Suprapubic skin (tissue), 4 donors: ENCODE data around the gene CYP3A5.

Experiments
- CTCF ChIP-seq, 2 donors: fragments of 200-600 bp in 1 of 2; fragments of 450-650 bp in 1 of 2; sonication (generic) in 1 of 2; IDR thresholded peaks; one replicate each; pipeline ENCODE4 v1.5.1; 2016 to 2019; ENCODE audit warnings: antibody characterized with exemption in 2 of 2, mild to moderate bottlenecking in 1 of 2, moderate library complexity in 1 of 2
- POLR2A ChIP-seq, 2 donors: fragments of 450-650 bp; IDR thresholded peaks; one replicate each; pipeline ENCODE4 v1.6.1; 2017; ENCODE audit warnings: antibody characterized with exemption in 2 of 2, mild to moderate bottlenecking in 2 of 2, moderate library complexity in 2 of 2
- POLR2AphosphoS5 ChIP-seq, 3 donors: sonication (generic); formaldehyde crosslinking; IDR thresholded peaks; one replicate each; pipeline ENCODE4 v1.6.1; 2017; ENCODE audit warnings: antibody characterized with exemption in 3 of 3

DNA sequence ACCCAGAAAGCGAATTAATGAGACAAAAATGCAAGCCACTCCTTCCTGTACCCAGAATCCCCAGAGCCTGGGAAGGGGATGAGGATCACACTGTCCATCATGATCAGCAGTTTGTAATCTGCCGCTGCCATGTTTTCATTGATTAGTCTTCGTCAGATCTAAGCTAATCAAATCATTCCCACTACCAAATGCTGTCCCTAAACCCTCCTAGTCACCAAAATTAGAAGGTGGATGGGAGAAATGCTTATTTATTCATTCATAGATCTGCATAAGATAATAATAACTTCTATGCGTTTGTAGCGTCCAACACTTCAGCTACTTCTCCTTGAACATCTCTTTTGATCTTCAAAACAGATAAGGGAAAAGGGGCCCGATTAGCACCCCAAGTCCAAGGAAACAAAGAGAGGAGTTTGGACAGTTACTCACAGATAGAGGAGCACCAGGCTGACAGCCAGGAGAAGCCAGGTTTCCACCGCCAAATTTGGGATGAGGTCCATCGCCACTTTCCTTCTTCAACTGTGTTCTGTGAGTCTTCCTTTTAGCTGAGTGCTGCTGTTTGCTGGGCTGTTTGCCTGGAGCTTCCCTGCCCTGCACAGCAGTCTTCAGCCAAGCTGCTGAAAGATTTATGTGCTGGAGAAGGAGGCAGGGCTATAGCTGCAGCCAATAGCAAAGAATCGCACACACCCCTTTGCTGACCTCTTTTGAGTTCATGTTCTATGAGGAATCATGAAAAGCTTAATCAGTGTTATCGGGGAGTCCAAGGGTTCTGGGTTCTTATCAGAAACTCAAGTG lies at the start of gene CYP3A5:
- TF ChIP-seq POLR2A (IDR thresholded peaks at IDR 0.05) (no peak), CTCF (IDR thresholded peaks at IDR 0.05) (no peak), POLR2AphosphoS5 (IDR thresholded peaks at IDR 0.05) (no peak)
